ENCODE data around the gene NCAM1. TPM values are rescaled to one million over a fixed set of nuclear protein-coding genes. Genes with fewer than 3 reads are reported as not detected.

The NCAM1 gene
- total RNA-seq, 4 donors from 2014 or later = 12.8 to 27.7 (median 15.7) TPM

GRCh38 chr11:113181094-113181493, 219.9 kb downstream of the NCAM1 start:
- DNase-seq (no peak), ATAC-seq (no peak)
- Histone ChIP-seq H3K9me3 (no peaks in the 10 kb centered on the region), H3K27me3 (no peaks in the 10 kb centered on the region), H3K27ac (no peak overlapping the region), H3K4me3 (no peak overlapping the region), H3K36me3 (no peaks in the 10 kb centered on the region), H3K4me1 (peaks cover 0 to 4% of the 10 kb centered on the region in 2 donors)
- TF ChIP-seq POLR2A (IDR thresholded peaks at IDR 0.05) = no peak
- no peak for TF ChIP-seq CTCF (IDR thresholded peaks at IDR 0.05 in 4 of 5, conservative IDR thresholded peaks at IDR 0.05 in 1 of 5)
- in situ Hi-C loops (cut with MboI; ENCODE audit: low sequenced_read_pairs in 4 of 4) (loop anchor here in 1 of 4 donors (25.0 kb wide), 1 partner anchor 106 kb away; no protein-coding TSS in a partner anchor), intact Hi-C loops (cut with DNase I; ENCODE audit: low total_unique reads) (no loop called here)

- DNase-seq = no peak
- H3K27ac ChIP-seq = no peak overlapping the region
- intact Hi-C loops (cut with DNase I; ENCODE audit: low total_unique reads) (no loop called here), in situ Hi-C loops (cut with MboI; ENCODE audit: low sequenced_read_pairs in 4 of 4) (loop anchor here in 1 of 4 donors (25.0 kb wide), 1 partner anchor 105 kb away; no protein-coding TSS in a partner anchor)
- no peaks in the 10 kb centered on the region for H3K9me3 ChIP-seq
- no peaks in the 10 kb centered on the region for H3K27me3 ChIP-seq
- no peak for ATAC-seq
- peaks cover 4% of the 10 kb centered on the region in 2 donors for H3K4me1 ChIP-seq
- no peaks in the 10 kb centered on the region for H3K36me3 ChIP-seq
- no peak for TF ChIP-seq CTCF (IDR thresholded peaks at IDR 0.05 in 4 of 5, conservative IDR thresholded peaks at IDR 0.05 in 1 of 5)
- TF ChIP-seq POLR2A (IDR thresholded peaks at IDR 0.05) = no peak
- no peak overlapping the region for H3K4me3 ChIP-seq
Observed at GRCh38 chr11:113182288-113182687, 221.1 kb downstream of the NCAM1 start.

DNA sequence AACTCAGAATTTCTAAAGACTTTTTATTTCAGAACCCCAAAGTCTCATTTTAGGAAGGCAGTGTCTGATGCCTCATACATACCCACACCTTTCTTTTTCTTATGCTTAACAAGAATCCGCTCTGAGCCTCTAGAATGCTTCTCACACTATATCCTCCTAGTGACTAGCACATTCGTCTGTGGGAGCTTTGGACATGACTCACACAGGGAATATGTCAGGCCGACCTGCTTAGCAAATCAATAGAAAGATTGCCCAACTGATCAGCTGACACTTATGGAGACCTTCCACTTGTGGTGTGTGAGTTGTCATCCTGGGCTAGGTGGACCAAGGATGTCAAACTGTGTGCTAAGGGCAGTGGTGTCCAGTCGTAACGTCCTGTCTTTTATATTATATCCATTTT, 223.3 kb downstream of the NCAM1 start:
- no peaks in the 10 kb centered on the region for H3K36me3 ChIP-seq
- peaks cover 11 to 25% of the 10 kb centered on the region in 2 donors for H3K4me1 ChIP-seq
- in situ Hi-C loops (cut with MboI; ENCODE audit: low sequenced_read_pairs in 4 of 4) = loop anchor here in 1 of 4 donors (25.0 kb wide), 1 partner anchor 103 kb away; no protein-coding TSS in a partner anchor

GRCh38 chr11:113188371-113188834, 227.2 kb downstream of the NCAM1 start:
- H3K4me3 ChIP-seq = no peak overlapping the region
- DNase-seq (no peak), ATAC-seq (peak; percentile 26 to 35)
- H3K4me1 ChIP-seq = peaks cover 22 to 57% of the 10 kb centered on the region in 2 donors
- intact Hi-C loops (cut with DNase I; ENCODE audit: low total_unique reads) (no loop called here), in situ Hi-C loops (cut with MboI; ENCODE audit: low sequenced_read_pairs in 4 of 4) (loop anchor here in 1 of 4 donors (25.0 kb wide), 1 partner anchor 99 kb away; no protein-coding TSS in a partner anchor)
- H3K9me3 ChIP-seq = no peaks in the 10 kb centered on the region
- TF ChIP-seq POLR2A (IDR thresholded peaks at IDR 0.05) (no peak), CTCF (IDR thresholded peaks at IDR 0.05 in 4 of 5, conservative IDR thresholded peaks at IDR 0.05 in 1 of 5) (no peak)
- H3K36me3 ChIP-seq = no peaks in the 10 kb centered on the region
- no peaks in the 10 kb centered on the region for H3K27me3 ChIP-seq
- H3K27ac ChIP-seq = peak overlapping the region in 3 of 4 donors; percentile 19 to 65 (median 59)

More for the DNA sequence above, 223.3 kb downstream of the NCAM1 start:
- DNase-seq (no peak), ATAC-seq (peak; percentile 42)
- intact Hi-C loops (cut with DNase I; ENCODE audit: low total_unique reads) = no loop called here
- Histone ChIP-seq H3K27ac (no peak overlapping the region), H3K4me3 (no peak overlapping the region), H3K27me3 (no peaks in the 10 kb centered on the region), H3K9me3 (no peaks in the 10 kb centered on the region)
- TF ChIP-seq CTCF (IDR thresholded peaks at IDR 0.05 in 4 of 5, conservative IDR thresholded peaks at IDR 0.05 in 1 of 5) (no peak), POLR2A (IDR thresholded peaks at IDR 0.05) (no peak)

Data from gastrocnemius medialis (tissue), 4 donors.